Activated CD4-positive, alpha-beta T cell treated with anti-CD3 and anti-CD28 coated beads for 1 hour (primary cell): ENCODE data around the gene DIO2.

ENCODE experiments used
- DNase-seq: peaks from one replicate; pipeline ENCODE4 v3.0.0-alpha.2; 2020

Gene DIO2

GRCh38 chr14:80167793-80168448, 43.4 kb downstream of the DIO2 start:
- no peak for DNase-seq

GRCh38 chr14:80164991-80165721, 46.1 kb downstream of the DIO2 start:
- DNase-seq, result no peak

GRCh38 chr14:80152763-80153162, 58.5 kb downstream of the DIO2 start:
- no peak for DNase-seq

- no peak for DNase-seq
Observed at GRCh38 chr14:80152166-80152565, 59.1 kb downstream of the DIO2 start.

GRCh38 chr14:80150301-80150700, 61.0 kb downstream of the DIO2 start:
- no peak for DNase-seq
